ENCODE results near the gene CIB4. TPM values are rescaled to one million over a fixed set of nuclear protein-coding genes. Genes with fewer than 3 reads are reported as not detected.

The CIB4 gene
- total and polyA plus RNA-seq, 4 donors: 1.3 TPM; not detected in 3

- no peak overlapping the region for H3K9ac ChIP-seq (ENCODE audit: insufficient read depth in 1 of 2, low read length in 2 of 2)
- no peak for TF ChIP-seq CTCF (IDR thresholded peaks at IDR 0.05; ENCODE audit: control extremely low read depth, extremely low read depth)
- no peaks in the 10 kb centered on the region for H3K9me3 ChIP-seq (ENCODE audit: control insufficient read depth in 4 of 4, insufficient read depth in 3 of 4, low read length in 3 of 4)
- ATAC-seq (ENCODE audit: insufficient read depth, low FRiP score) (no peak), DNase-seq (no peak)
- H3K27ac ChIP-seq (ENCODE audit: low read depth in 1 of 2, low read length in 1 of 2): peak overlapping the region in 1 of 2 donors; percentile 41
- WGBS, 2 donors: 63 to 71% methylated on average over 8 of the region's 8 CpGs
- no peaks in the 10 kb centered on the region for H3K27me3 ChIP-seq (ENCODE audit: control insufficient read depth in 3 of 3, insufficient read depth in 3 of 3, low read length in 2 of 3)
- H3K4me1 ChIP-seq (ENCODE audit: control insufficient read depth in 5 of 5, insufficient read depth in 5 of 5, low read length in 5 of 5): peaks cover 0 to 46% (median 22%) of the 10 kb centered on the region in 5 donors
- H3K4me3 ChIP-seq: no peak overlapping the region
- no peaks in the 10 kb centered on the region for H3K36me3 ChIP-seq (ENCODE audit: control insufficient read depth in 4 of 4, insufficient read depth in 4 of 4, low read length in 4 of 4)
These were observed 1.4 kb downstream of the CIB4 start for GRCh38 chr2:26639685-26640243.

GRCh38 chr2:26637811-26638310 is 3.3 kb downstream of the CIB4 start:
- Histone ChIP-seq H3K4me3 (no peak overlapping the region), H3K27ac (ENCODE audit: low read depth in 1 of 2, low read length in 1 of 2) (no peak overlapping the region), H3K9me3 (ENCODE audit: control insufficient read depth in 4 of 4, insufficient read depth in 3 of 4, low read length in 3 of 4) (no peaks in the 10 kb centered on the region), H3K27me3 (ENCODE audit: control insufficient read depth in 3 of 3, insufficient read depth in 3 of 3, low read length in 2 of 3) (no peaks in the 10 kb centered on the region), H3K36me3 (ENCODE audit: control insufficient read depth in 4 of 4, insufficient read depth in 4 of 4, low read length in 4 of 4) (no peaks in the 10 kb centered on the region), H3K9ac (ENCODE audit: insufficient read depth in 1 of 2, low read length in 2 of 2) (no peak overlapping the region), H3K4me1 (ENCODE audit: control insufficient read depth in 5 of 5, insufficient read depth in 5 of 5, low read length in 5 of 5) (peaks cover 0 to 65% (median 39%) of the 10 kb centered on the region in 5 donors)
- DNase-seq (no peak), ATAC-seq (ENCODE audit: insufficient read depth, low FRiP score) (no peak)
- no peak for TF ChIP-seq CTCF (IDR thresholded peaks at IDR 0.05; ENCODE audit: control extremely low read depth, extremely low read depth)
- WGBS, 2 donors: 90 to 91% methylated on average over 9 of the region's 9 CpGs

- WGBS, 2 donors: 84 to 91% methylated on average over 6 of the region's 6 CpGs
- ATAC-seq (ENCODE audit: insufficient read depth, low FRiP score): no peak
- Histone ChIP-seq H3K4me1 (ENCODE audit: control insufficient read depth in 5 of 5, insufficient read depth in 5 of 5, low read length in 5 of 5) (peaks cover 0 to 74% (median 39%) of the 10 kb centered on the region in 5 donors), H3K9ac (ENCODE audit: insufficient read depth in 1 of 2, low read length in 2 of 2) (no peak overlapping the region), H3K9me3 (ENCODE audit: control insufficient read depth in 4 of 4, insufficient read depth in 3 of 4, low read length in 3 of 4) (no peaks in the 10 kb centered on the region), H3K36me3 (ENCODE audit: control insufficient read depth in 4 of 4, insufficient read depth in 4 of 4, low read length in 4 of 4) (no peaks in the 10 kb centered on the region), H3K4me3 (no peak overlapping the region), H3K27ac (ENCODE audit: low read depth in 1 of 2, low read length in 1 of 2) (no peak overlapping the region), H3K27me3 (ENCODE audit: control insufficient read depth in 3 of 3, insufficient read depth in 3 of 3, low read length in 2 of 3) (no peaks in the 10 kb centered on the region)
- no peak for DNase-seq
- TF ChIP-seq CTCF (IDR thresholded peaks at IDR 0.05; ENCODE audit: control extremely low read depth, extremely low read depth): no peak
These were observed 4.2 kb downstream of the CIB4 start for GRCh38 chr2:26636935-26637334.

GRCh38 chr2:26635401-26635800 is 5.8 kb downstream of the CIB4 start:
- DNase-seq (no peak), ATAC-seq (ENCODE audit: insufficient read depth, low FRiP score) (no peak)
- H3K9me3 ChIP-seq (ENCODE audit: control insufficient read depth in 4 of 4, insufficient read depth in 3 of 4, low read length in 3 of 4): no peaks in the 10 kb centered on the region
- no peak overlapping the region for H3K27ac ChIP-seq (ENCODE audit: low read depth in 1 of 2, low read length in 1 of 2)
- H3K36me3 ChIP-seq (ENCODE audit: control insufficient read depth in 4 of 4, insufficient read depth in 4 of 4, low read length in 4 of 4): no peaks in the 10 kb centered on the region
- peaks cover 0 to 76% (median 37%) of the 10 kb centered on the region in 5 donors for H3K4me1 ChIP-seq (ENCODE audit: control insufficient read depth in 5 of 5, insufficient read depth in 5 of 5, low read length in 5 of 5)
- no peaks in the 10 kb centered on the region for H3K27me3 ChIP-seq (ENCODE audit: control insufficient read depth in 3 of 3, insufficient read depth in 3 of 3, low read length in 2 of 3)
- TF ChIP-seq CTCF (IDR thresholded peaks at IDR 0.05; ENCODE audit: control extremely low read depth, extremely low read depth): no peak
- WGBS, 2 donors: 92% methylated on average over 3 of the region's 3 CpGs
- no peak overlapping the region for H3K4me3 ChIP-seq
- H3K9ac ChIP-seq (ENCODE audit: insufficient read depth in 1 of 2, low read length in 2 of 2): no peak overlapping the region
